ENCODE data around the gene DLG2.

The DLG2 gene

GRCh38 chr11:84724256-84724655 lies 902.9 kb downstream of the DLG2 start:
- Mint-ChIP-seq H3K4me1 (peaks cover 18% of the 10 kb centered on the region), H3K4me3 (no peak overlapping the region), H3K9me3 (no peaks in the 10 kb centered on the region), H3K27me3 (ENCODE audit: low read depth) (peaks cover 39% of the 10 kb centered on the region), H3K27ac (no peak overlapping the region), H3K36me3 (ENCODE audit: low read depth) (no peaks in the 10 kb centered on the region)
- no peak for TF ChIP-seq CTCF (IDR thresholded peaks at IDR 0.05; ENCODE audit: unreplicated experiment in 3 of 3)

GRCh38 chr11:84722583-84723108 lies 904.5 kb downstream of the DLG2 start:
- peak overlapping the region; percentile 8 to 33 (median 10) for H3K4me3 Mint-ChIP-seq
- TF ChIP-seq CTCF (IDR thresholded peaks at IDR 0.05; ENCODE audit: unreplicated experiment in 3 of 3) = peak in 1 of 3 experiments; percentile 8
- H3K36me3 Mint-ChIP-seq (ENCODE audit: low read depth) = no peaks in the 10 kb centered on the region
- peaks cover 49% of the 10 kb centered on the region for H3K27me3 Mint-ChIP-seq (ENCODE audit: low read depth)
- H3K27ac Mint-ChIP-seq = no peak overlapping the region
- H3K9me3 Mint-ChIP-seq = no peaks in the 10 kb centered on the region
- peaks cover 18% of the 10 kb centered on the region for H3K4me1 Mint-ChIP-seq

GRCh38 chr11:84721561-84721961 lies 905.6 kb downstream of the DLG2 start:
- no peaks in the 10 kb centered on the region for H3K36me3 Mint-ChIP-seq (ENCODE audit: low read depth)
- H3K27ac Mint-ChIP-seq = no peak overlapping the region
- peaks cover 52% of the 10 kb centered on the region for H3K27me3 Mint-ChIP-seq (ENCODE audit: low read depth)
- H3K9me3 Mint-ChIP-seq = no peaks in the 10 kb centered on the region
- H3K4me3 Mint-ChIP-seq = peak overlapping the region; percentile 78 to 83 (median 82)
- H3K4me1 Mint-ChIP-seq = peaks cover 18% of the 10 kb centered on the region
- no peak for TF ChIP-seq CTCF (IDR thresholded peaks at IDR 0.05; ENCODE audit: unreplicated experiment in 3 of 3)

- no peaks in the 10 kb centered on the region for H3K9me3 Mint-ChIP-seq
- H3K4me3 Mint-ChIP-seq = peak overlapping the region; percentile 78 to 83 (median 82)
- H3K27me3 Mint-ChIP-seq (ENCODE audit: low read depth) = peaks cover 54% of the 10 kb centered on the region
- no peaks in the 10 kb centered on the region for H3K36me3 Mint-ChIP-seq (ENCODE audit: low read depth)
- H3K27ac Mint-ChIP-seq = no peak overlapping the region
- H3K4me1 Mint-ChIP-seq = peaks cover 18% of the 10 kb centered on the region
- TF ChIP-seq CTCF (IDR thresholded peaks at IDR 0.05; ENCODE audit: unreplicated experiment in 3 of 3) = no peak
These were observed 906.3 kb downstream of the DLG2 start for GRCh38 chr11:84720706-84721402.

GRCh38 chr11:84719935-84720577 lies 907.1 kb downstream of the DLG2 start:
- no peak for TF ChIP-seq CTCF (IDR thresholded peaks at IDR 0.05; ENCODE audit: unreplicated experiment in 3 of 3)
- Mint-ChIP-seq H3K27ac (no peak overlapping the region), H3K27me3 (ENCODE audit: low read depth) (peaks cover 54% of the 10 kb centered on the region), H3K9me3 (no peaks in the 10 kb centered on the region), H3K4me1 (peaks cover 18% of the 10 kb centered on the region), H3K4me3 (peak overlapping the region; percentile 78 to 86 (median 83)), H3K36me3 (ENCODE audit: low read depth) (no peaks in the 10 kb centered on the region)

All from nephron (organoid).